ENCODE measurements around the gene CYP19A1. TPM values are rescaled to one million over a fixed set of nuclear protein-coding genes. Genes with fewer than 3 reads are reported as not detected.

CYP19A1 gene
- total RNA-seq, 1 donor from 2014 or later: not detected

- Histone ChIP-seq H3K4me3 (no peak overlapping the region), H3K79me2 (ENCODE audit: low read depth) (no peaks in the 10 kb centered on the region), H3K27ac (no peak overlapping the region), H3K27me3 (no peaks in the 10 kb centered on the region), H4K20me1 (ENCODE audit: low read depth) (peaks cover 3% of the 10 kb centered on the region), H3K36me3 (no peaks in the 10 kb centered on the region), H3K4me1 (peaks cover 23% of the 10 kb centered on the region), H3K4me2 (no peak overlapping the region), H2AFZ (replicated peaks) (no peak overlapping the region), H3F3A (ENCODE audit: low read depth) (peaks cover 6% of the 10 kb centered on the region), H3K9me3 (ENCODE audit: low read depth) (no peaks in the 10 kb centered on the region), H3K9ac (no peak overlapping the region)
- Mint-ChIP-seq H3K4me3 (no peak overlapping the region), H3K36me3 (no peaks in the 10 kb centered on the region), H3K9me3 (peaks cover 2% of the 10 kb centered on the region), H3K27me3 (ENCODE audit: insufficient read depth, low read depth) (peaks cover 10% of the 10 kb centered on the region), H3K4me1 (peaks cover 2% of the 10 kb centered on the region), H3K27ac (no peak overlapping the region)
- TF ChIP-seq EZH2 (IDR thresholded peaks at IDR 0.05) (no peak), CTCF (IDR thresholded peaks at IDR 0.05) (no peak)
- DNase-seq (ENCODE audit: low spot score): no peak
Measured at GRCh38 chr15:51244423-51244869, 94.0 kb downstream of the CYP19A1 start.

GRCh38 chr15:51243774-51244173, 94.6 kb downstream of the CYP19A1 start:
- no peak for TF ChIP-seq EZH2 (IDR thresholded peaks at IDR 0.05)
- no peak for TF ChIP-seq EZH2phosphoT487 (IDR thresholded peaks at IDR 0.05)
- no peak for TF ChIP-seq CTCF (IDR thresholded peaks at IDR 0.05)
- H3K9me3 Mint-ChIP-seq: peaks cover 2% of the 10 kb centered on the region
- Histone ChIP-seq H3K27ac (no peak overlapping the region), H3K9ac (no peak overlapping the region), H2AFZ (replicated peaks) (no peak overlapping the region), H3K4me3 (no peak overlapping the region), H4K20me1 (ENCODE audit: low read depth) (peaks cover 3% of the 10 kb centered on the region), H3K4me2 (no peak overlapping the region), H3K4me1 (peaks cover 28% of the 10 kb centered on the region), H3F3A (ENCODE audit: low read depth) (peaks cover 6% of the 10 kb centered on the region), H3K9me3 (ENCODE audit: low read depth) (no peaks in the 10 kb centered on the region), H3K36me3 (no peaks in the 10 kb centered on the region), H3K79me2 (ENCODE audit: low read depth) (no peaks in the 10 kb centered on the region), H3K27me3 (no peaks in the 10 kb centered on the region)
- no peak overlapping the region for H3K27ac Mint-ChIP-seq
- no peak overlapping the region for H3K4me3 Mint-ChIP-seq
- H3K36me3 Mint-ChIP-seq: no peaks in the 10 kb centered on the region
- no peak for DNase-seq (ENCODE audit: low spot score)
- H3K4me1 Mint-ChIP-seq: peaks cover 2% of the 10 kb centered on the region
- peaks cover 10% of the 10 kb centered on the region for H3K27me3 Mint-ChIP-seq (ENCODE audit: insufficient read depth, low read depth)

GRCh38 chr15:51240066-51240465, 98.3 kb downstream of the CYP19A1 start:
- no peaks in the 10 kb centered on the region for H3K27me3 ChIP-seq
- H3K9ac ChIP-seq: no peak overlapping the region
- peaks cover 63% of the 10 kb centered on the region for H3K4me1 ChIP-seq
- H3K36me3 ChIP-seq: no peaks in the 10 kb centered on the region
- H3K27ac ChIP-seq: no peak overlapping the region
- no peak overlapping the region for H3K4me3 ChIP-seq
- no peaks in the 10 kb centered on the region for H3K79me2 ChIP-seq (ENCODE audit: low read depth)
- H3K27ac Mint-ChIP-seq: no peak overlapping the region
- peaks cover 19% of the 10 kb centered on the region for H3F3A ChIP-seq (ENCODE audit: low read depth)
- no peaks in the 10 kb centered on the region for H3K9me3 ChIP-seq (ENCODE audit: low read depth)
- DNase-seq (ENCODE audit: low spot score): no peak
- no peak for TF ChIP-seq EZH2phosphoT487 (IDR thresholded peaks at IDR 0.05)
- TF ChIP-seq CTCF (IDR thresholded peaks at IDR 0.05): no peak
- TF ChIP-seq EZH2 (IDR thresholded peaks at IDR 0.05): no peak
- H2AFZ ChIP-seq (replicated peaks): no peak overlapping the region
- H3K9me3 Mint-ChIP-seq: no peaks in the 10 kb centered on the region
- H3K4me3 Mint-ChIP-seq: no peak overlapping the region
- no peaks in the 10 kb centered on the region for H4K20me1 ChIP-seq (ENCODE audit: low read depth)
- H3K4me1 Mint-ChIP-seq: no peaks in the 10 kb centered on the region
- H3K4me2 ChIP-seq: no peak overlapping the region
- no peaks in the 10 kb centered on the region for H3K27me3 Mint-ChIP-seq (ENCODE audit: insufficient read depth, low read depth)
- H3K36me3 Mint-ChIP-seq: no peaks in the 10 kb centered on the region
